ENCODE data around the gene SARDH.
"Not testable (repeated sequence)": the region's sequence is repeated elsewhere in the genome, so short reads cannot be mapped to it uniquely, and the experiment has no call there.

SARDH gene

DNA sequence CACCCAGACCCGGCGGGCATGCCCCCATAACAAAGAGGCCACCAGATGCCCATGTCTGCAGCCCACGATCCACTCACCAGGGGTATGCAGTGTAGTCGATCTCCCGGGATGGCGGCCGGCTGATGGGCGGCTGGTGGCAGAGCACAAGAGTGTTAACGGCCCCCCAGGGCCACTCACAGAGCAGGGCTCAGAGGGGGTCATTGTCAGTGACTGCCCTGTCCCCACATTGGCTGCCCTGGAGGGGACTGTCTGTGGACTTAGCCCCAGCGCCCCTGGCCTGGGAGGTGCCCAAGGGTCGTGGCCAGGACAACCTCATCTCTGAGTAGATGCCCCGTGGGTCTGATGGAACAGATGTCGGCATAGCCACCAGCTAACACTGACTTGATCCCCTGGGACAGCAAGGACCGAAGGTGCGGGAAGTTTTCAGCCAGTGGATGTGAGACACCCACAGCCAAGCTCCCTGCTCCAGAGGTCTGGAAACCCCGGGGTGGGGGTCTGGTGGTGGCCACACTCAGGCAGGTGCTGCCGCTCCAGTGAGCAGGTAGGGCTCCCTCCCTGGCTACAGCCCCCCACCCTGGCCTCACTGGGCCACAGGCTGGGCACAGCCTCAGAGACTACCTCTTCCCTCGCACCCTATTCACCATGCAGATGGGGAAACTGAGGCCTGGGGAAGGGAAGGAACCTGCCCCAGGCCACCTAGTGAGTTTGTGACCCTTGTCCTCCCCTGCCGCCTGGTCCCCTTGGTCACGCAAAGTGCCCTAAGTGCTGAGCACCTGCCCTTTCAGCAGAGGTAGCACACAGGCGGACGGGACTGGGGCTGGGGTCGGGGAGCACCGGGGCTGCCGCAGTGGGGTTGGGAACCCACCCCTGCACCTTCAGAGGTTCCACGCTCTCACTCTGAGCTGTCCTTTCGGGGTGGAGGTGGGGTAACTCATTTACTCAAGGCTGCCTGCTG lies 38.1 kb upstream of the SARDH start:
- no peak for DNase-seq (ENCODE audit: low read depth)

DNA sequence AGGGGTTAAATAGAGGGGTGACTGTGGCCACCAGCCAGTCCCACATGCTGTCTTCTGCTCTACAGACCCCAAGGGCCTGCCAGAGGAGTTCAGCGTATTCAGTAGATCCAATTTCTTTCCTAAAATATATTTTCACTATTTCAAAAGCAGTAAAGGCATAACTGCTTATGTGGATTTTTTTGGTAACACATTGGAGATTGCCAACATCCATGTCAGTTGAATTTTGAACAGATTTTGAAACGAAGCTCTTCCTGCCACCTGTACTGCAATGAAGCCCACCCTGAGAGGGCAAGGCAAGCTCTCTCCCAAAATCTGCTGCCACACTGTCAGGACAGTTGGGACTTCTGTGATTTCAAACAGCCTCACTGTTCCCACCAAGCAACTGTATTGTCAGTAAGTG lies 37.1 kb upstream of the SARDH start:
- DNase-seq (ENCODE audit: low read depth) = no peak

DNA sequence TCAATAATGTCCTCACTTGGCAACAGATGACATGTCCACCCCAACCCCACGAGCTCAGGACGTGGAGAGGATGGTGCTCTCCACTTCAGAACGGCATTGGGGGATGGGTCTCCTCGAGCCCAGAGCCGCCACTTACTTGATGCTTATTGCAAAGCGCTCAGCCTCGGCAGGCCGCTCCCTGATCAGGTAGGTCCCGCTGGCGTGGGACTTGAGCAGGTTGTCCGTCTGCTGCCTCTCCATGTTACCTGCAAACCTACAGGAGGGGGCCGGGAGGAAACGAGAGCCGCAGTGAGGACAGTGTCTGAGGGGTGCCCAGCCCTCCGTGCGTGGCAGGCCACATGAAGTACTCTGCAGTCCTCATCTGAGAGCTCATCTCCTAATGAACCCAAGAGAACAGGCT lies 36.6 kb upstream of the SARDH start:
- no peak for DNase-seq (ENCODE audit: low read depth)

GRCh38 chr9:133773889-133774655 lies 35.9 kb upstream of the SARDH start:
- DNase-seq (ENCODE audit: low read depth) = no peak

DNA sequence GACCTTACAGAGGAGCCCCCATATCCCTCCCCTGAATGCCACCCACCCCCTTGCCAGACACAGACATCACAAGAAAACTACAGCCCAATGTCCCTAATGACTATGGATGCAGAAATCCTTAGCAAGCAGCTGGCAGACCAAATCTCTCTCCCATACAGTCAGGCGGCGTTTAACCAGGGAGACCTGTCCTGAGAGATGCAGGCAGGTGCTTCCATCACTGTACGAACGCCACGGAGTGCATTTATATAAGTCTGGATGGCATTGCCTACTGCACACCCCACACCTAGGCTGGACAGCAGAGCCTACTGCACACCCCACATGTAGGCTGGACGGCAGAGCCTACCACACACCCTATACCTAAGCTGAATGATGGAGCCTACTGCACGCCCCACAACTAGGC lies 34.4 kb upstream of the SARDH start:
- DNase-seq (ENCODE audit: low read depth) = no peak

- no peak for DNase-seq (ENCODE audit: low read depth)
These were observed 33.6 kb upstream of the SARDH start for GRCh38 chr9:133771486-133772482.

DNA sequence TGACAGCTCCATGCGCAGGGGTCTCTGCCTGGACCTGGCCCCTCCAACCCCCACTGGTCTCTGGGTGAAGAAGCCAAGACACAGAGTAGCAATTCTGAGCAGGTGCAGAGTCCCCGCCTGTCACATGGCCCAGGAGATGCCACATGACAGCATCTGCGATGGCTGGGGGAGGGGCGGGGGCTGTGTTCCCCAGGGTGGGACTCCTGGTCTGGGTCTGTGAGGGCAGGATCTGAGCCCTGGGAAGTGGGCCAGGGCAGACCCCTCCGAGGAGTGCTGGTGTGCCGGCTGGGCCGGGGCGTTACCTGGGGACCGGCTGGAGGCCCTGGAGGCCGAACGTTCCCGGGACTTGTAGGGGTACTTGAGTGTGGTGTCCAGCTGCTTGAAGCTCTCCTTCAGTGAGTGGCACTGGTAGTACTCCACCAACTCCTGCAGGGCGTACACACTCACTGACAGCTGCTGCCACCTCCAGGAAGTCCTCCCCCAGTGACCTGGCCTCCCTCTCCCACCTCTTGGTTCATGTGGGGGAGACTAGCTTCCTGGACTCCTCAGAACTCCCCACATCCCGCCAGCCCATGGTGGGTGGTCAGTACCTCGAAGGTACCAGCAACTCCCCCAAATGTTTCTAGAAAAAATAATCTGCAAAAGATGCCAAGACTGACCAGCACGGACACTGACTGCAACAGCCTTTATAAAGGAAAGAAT lies 32.1 kb upstream of the SARDH start:
- DNase-seq (ENCODE audit: low read depth) = no peak

DNA sequence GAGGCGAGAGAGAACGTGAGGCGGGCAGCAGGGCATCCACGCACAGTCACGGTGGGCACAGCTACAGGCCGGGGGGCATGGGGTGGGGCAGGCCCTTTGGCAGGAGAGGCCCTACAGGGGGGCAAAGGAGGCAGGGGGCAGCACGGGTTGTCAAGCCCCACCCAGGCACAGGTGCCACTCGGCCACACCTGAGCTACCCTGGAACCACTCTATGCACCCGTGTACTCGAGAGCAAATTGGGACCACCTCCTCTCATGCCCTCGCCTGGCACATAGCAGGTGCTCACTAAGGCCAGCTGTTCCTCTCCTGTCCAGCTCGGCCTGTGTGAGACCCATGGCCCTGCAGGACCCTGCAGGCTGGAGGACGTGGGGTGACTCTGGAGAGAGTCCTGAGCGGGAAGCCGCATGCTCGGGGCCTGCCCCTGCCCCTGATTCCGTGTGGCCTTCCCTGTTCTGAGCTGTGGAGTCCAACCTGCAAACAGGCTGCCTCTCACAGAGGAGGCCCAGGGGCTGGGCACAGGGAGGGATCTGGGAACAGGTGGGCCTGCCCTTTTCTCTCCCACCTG lies 31.4 kb upstream of the SARDH start:
- no peak for DNase-seq (ENCODE audit: low read depth)

DNA sequence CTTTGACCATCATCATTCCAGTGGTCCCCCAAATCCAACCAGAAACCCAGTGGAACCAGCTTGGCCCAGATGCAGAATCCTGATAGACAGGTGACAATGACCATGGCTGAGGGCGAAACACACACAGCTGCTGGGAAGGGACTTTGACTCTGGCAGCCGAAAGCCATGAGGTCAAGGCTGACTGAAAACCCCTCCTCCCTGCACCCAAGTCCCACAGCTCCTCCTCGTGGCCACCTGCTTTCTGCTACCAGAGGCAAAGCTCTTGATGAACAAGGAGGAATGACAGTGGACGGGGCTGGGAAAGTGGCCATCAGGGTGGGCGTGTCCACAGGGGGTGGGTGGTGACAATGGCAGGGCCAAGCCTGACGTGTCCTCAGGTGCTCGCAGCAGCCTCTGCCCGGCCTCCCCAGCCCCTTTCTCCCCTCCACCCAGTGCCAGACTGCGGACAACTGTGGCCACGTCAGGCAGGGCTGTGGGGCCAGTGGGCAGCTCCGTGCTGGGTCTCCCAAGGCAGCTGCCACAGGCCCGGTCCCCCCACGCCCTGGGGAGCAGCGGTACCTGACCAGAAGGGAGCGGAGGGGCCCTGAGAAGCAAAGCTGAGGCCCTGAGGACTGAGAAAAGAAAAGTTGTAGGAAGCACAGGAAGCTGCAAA lies 30.8 kb upstream of the SARDH start:
- no peak for DNase-seq (ENCODE audit: low read depth)

GRCh38 chr9:133768371-133768858 lies 30.3 kb upstream of the SARDH start:
- DNase-seq (ENCODE audit: low read depth) = no peak

- DNase-seq (ENCODE audit: low read depth) = no peak
These were observed 29.5 kb upstream of the SARDH start for GRCh38 chr9:133767625-133768024.

GRCh38 chr9:133767008-133767407 lies 28.9 kb upstream of the SARDH start:
- DNase-seq (ENCODE audit: low read depth) = no peak

- not testable (repeated sequence) for DNase-seq (ENCODE audit: low read depth)
These were observed 28.1 kb upstream of the SARDH start for GRCh38 chr9:133766234-133766633.

- DNase-seq (ENCODE audit: low read depth) = no peak
These were observed 25.4 kb upstream of the SARDH start for GRCh38 chr9:133763272-133764183.

GRCh38 chr9:133762488-133763271 lies 24.5 kb upstream of the SARDH start:
- DNase-seq (ENCODE audit: low read depth) = no peak

GRCh38 chr9:133761641-133762248 lies 23.6 kb upstream of the SARDH start:
- no peak for DNase-seq (ENCODE audit: low read depth)

DNA sequence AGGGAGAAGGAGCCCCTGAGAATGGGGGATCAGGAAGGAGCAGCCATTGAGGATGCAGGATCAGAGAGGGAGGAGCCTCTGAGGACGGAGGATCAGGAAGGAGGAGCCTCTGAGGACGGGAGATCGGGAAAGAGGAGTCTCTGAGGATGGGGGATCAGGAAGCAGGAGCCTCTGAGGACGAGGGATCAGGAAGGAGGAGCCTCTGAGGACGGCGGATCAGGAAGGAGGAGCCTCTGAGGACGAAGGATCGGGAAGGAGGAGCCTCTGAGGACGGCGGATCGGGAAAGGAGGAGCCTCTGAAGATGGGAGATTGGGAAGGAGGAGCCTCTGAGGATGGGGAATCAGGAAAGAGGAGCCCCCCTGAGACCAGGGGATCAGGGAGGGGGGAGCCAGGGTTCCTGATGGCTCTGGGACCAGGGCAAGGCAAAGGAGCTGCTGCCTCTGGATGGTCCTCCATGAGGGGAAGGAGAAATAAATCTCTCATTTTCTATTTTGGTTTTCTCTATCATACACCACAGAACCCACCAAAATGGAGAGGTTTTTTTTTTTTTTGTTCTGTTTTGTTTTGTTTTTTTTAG lies 22.6 kb upstream of the SARDH start:
- no peak for DNase-seq (ENCODE audit: low read depth)

DNA sequence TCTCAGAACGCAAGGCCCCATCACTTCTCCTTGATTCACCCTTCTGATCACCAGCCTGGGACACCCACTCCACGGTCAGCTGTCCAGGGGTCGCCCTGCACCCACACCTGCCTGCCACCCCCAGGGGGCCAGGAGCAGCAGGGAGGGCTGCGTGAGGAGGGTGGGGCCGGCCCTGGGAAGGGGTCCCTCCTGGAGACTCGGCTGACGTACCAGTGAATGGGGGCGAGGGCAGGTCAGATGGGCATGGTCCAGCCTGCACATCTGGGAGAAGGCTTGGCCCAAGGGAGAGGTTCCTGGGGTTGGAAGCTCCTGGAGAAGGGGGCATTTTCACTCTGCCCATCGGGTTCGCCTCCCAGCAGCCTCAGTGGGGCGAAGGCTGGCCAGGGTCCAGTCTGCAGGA lies 21.8 kb upstream of the SARDH start:
- DNase-seq (ENCODE audit: low read depth) = no peak
